Measurements from ENCODE around the gene ATG10.

ATG10 gene

GRCh38 chr5:82287625-82288024, 315.8 kb downstream of the ATG10 start:
- no peak for DNase-seq

- no peak for DNase-seq
Measured at GRCh38 chr5:82290005-82290404, 318.2 kb downstream of the ATG10 start.

- no peak for DNase-seq
Measured at GRCh38 chr5:82290908-82291307, 319.1 kb downstream of the ATG10 start.

- DNase-seq: no peak
Measured at GRCh38 chr5:82291420-82291819, 319.6 kb downstream of the ATG10 start.

GRCh38 chr5:82295144-82295543, 323.3 kb downstream of the ATG10 start:
- DNase-seq: no peak

GRCh38 chr5:82295959-82296531, 324.2 kb downstream of the ATG10 start:
- no peak for DNase-seq

- no peak for DNase-seq
Measured at GRCh38 chr5:82296929-82297328, 325.1 kb downstream of the ATG10 start.

GRCh38 chr5:82297711-82298110, 325.9 kb downstream of the ATG10 start:
- DNase-seq: no peak

GRCh38 chr5:82298668-82299067, 326.8 kb downstream of the ATG10 start:
- DNase-seq: no peak

GRCh38 chr5:82301190-82301589, 329.4 kb downstream of the ATG10 start:
- DNase-seq: no peak

All from suppressor macrophage treated with lipopolysaccharide for 4 hours (primary cell).